ENCODE measurements around the gene KIF2C.

KIF2C gene

GRCh38 chr1:44817307-44817706 is 77.7 kb downstream of the KIF2C start:
- no peak for DNase-seq

Data from NCI-H2171 treated with DMSO at 0.1 percent for 48 hours (cell line).